Hepatic stellate cell (primary cell): ENCODE measurements around the gene ZSCAN16.
"Not testable (repeated sequence)": the region's sequence is repeated elsewhere in the genome, so short reads cannot be mapped to it uniquely, and the experiment has no call there.

Experiments used
- DNase-seq: peaks from one replicate; pipeline ENCODE4 v3.0.0; 2011; ENCODE audit warnings: low spot score

The ZSCAN16 gene

DNA sequence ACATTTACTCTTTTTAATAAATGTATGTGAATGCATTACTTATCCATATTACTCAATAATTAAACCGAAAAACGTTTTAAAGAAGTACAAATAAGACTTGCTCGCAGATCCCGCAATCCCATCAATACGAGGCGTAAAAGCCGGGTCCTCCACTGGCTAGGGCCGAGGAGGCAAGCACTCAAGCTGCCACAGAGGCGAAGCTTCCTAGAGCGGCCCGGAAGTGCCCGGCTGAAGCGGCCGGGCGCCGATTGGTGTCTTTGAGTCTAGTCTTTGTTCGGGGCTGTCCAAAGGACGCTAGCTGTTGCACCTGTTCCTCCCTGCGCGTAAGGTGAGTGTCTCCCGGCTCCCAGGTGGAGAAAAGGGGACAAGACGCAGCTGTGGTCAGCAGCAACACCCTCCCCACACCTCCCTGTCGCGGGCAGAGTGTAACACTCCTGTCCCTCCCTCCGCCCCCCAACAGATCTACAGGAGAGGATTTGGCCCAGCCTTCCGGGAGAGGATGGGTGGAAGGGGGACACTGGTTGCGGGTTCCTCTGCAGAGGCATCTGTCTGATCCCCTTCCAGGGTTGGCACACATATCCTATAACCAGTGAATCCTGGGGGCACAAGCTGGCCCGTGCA lies at the start of gene ZSCAN16:
Gene ZSCAN16, plus strand, starts transcription at position 260 of the 621 bp plus-strand sequence. CDS start 835 bp downstream, outside the sequence.
- peak; percentile 72 for DNase-seq

DNA sequence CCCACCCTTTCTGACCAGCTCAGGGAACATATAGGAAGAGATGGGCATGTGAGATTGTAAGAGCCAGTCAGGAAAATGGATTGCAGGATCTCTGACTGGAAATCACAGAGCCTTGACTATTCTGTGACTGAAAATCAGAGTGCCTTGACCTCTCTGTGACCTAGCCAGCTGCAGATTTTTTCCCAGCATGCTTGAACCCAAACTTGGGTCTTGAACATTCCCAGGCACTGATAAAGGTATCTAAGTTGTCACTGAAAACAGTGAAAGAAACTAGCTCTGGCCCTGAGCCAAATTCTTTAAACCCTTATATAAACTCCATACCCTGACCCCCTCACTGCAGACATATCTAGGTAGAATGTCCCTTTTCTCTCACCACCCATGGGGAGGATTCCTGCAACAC lies 46.4 kb upstream of the ZSCAN16 start:
- DNase-seq: no peak

DNA sequence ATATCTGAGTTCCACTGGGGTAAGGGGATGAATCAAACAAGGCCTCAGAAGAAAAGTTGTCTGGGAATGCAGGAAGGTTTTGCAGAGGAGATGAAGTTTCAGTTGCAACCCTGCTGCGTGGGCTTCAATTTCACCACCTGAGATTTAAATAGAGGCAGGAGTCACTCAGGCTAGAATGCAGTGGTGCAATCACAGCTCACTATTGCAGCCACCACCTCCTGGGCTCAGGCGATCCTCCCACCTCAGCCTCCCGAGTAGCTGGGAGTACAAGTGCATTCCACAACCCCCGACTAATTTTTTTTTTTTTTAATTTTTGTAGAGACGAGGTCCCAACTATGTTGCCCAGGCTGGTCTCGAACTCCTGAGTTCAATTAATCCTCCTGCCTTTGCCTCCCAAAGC lies 45.6 kb upstream of the ZSCAN16 start:
- no peak for DNase-seq

DNA sequence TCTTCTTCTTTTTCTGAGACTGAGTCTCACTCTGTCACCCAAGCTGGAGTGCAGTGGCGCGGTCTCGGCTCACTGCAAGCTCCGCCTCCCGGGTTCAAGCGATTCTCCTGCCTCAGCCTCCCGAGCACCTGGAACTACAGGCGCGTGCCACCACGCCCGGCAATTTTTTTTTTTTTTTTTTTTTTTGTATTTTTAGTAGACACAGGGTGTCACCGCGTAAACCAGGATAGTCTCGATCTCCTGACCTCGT lies 44.1 kb upstream of the ZSCAN16 start, which contains the start of gene ZNF165:
Gene ZNF165, plus strand, starts transcription at position 188 of the 250 bp plus-strand sequence. CDS start 4,913 bp downstream, outside the sequence.
- not testable (repeated sequence) for DNase-seq

GRCh38 chr6:28080631-28081485 lies 43.6 kb upstream of the ZSCAN16 start:
- DNase-seq: peak; percentile 94

- DNase-seq: no peak
Measured at GRCh38 chr6:28081486-28081751, 43.0 kb upstream of the ZSCAN16 start.

DNA sequence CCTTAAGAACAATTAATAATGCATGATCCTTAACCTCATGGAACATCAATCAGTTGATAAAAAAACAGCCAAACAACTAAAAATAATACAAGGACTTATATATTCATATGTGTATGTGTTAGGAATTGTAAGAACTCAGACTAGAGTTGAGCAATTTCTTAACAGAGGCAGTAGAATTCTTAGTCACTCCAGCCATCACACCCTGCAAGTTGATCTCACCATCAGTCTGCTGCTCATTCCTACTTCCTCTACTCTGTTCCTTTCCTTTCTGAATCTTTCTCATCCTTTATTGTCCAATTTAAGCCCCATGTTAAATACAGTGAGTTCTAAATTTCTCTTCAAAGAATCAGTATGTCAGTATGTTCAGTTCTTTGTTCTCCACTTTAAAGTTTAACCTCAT lies 41.5 kb upstream of the ZSCAN16 start:
- DNase-seq: no peak

DNA sequence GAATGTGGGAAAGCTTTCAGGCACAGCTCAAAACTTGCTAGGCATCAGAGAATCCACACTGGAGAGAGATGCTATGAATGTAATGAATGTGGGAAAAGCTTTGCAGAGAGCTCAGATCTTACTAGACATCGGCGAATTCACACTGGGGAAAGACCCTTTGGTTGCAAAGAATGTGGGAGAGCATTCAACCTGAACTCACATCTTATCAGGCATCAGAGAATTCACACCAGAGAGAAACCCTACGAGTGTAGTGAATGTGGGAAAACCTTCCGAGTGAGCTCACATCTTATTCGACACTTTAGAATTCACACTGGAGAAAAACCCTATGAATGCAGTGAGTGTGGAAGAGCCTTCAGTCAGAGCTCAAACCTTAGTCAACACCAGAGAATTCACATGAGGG lies 35.4 kb upstream of the ZSCAN16 start:
- DNase-seq: no peak

DNA sequence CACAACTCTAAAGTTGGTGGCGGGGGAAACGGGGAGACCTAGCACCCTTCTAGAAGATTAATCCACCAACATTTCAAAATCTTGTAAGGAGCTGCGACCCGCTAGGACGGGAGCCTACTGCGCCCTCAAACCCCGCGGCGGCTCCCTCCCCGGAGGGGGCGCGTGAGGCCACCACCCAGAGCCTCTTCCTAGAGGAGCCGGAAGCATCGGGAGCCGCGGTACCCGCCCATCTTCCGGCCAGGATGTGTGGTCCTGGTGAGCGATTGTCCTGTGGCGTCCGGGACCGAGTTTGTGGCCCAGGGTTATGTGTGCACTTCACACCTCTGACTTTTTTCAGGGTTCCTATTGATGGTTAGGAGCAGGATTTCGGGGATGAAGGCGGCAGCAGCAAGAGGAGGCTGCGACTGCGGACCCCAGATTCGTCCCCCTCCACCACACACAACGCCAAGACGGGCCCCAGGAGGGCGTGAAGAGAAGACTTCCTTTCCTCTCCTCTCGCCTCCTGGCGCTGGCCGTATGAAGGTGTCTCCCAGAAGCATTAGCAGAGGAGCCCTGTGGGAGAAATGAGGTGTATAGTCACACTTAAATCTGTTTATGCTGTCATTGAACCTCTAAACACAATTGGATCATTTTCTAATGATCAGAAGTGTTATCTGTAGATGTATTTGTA lies 33.4 kb upstream of the ZSCAN16 start:
- DNase-seq: peak; percentile 7

- not testable (repeated sequence) for DNase-seq
Measured at GRCh38 chr6:28102222-28102621, 22.2 kb upstream of the ZSCAN16 start.

DNA sequence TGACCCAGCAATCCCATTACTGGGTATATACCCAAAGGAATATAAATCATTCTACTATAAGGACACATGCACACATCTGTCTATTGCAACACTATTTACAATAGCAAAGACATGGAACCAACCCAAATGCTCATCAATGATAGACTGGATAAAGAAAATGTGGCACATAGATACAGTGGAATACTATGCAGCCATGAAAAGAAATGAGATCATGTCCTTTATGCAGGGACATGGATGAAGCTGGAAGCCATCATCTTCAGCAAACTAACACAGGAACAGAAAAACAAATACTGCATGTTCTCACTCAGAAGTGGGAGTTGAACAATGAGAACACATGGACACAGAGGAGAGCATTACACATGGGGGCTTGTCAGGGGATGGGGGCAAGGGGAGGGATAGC lies 21.7 kb upstream of the ZSCAN16 start:
- DNase-seq: not testable (repeated sequence)

DNA sequence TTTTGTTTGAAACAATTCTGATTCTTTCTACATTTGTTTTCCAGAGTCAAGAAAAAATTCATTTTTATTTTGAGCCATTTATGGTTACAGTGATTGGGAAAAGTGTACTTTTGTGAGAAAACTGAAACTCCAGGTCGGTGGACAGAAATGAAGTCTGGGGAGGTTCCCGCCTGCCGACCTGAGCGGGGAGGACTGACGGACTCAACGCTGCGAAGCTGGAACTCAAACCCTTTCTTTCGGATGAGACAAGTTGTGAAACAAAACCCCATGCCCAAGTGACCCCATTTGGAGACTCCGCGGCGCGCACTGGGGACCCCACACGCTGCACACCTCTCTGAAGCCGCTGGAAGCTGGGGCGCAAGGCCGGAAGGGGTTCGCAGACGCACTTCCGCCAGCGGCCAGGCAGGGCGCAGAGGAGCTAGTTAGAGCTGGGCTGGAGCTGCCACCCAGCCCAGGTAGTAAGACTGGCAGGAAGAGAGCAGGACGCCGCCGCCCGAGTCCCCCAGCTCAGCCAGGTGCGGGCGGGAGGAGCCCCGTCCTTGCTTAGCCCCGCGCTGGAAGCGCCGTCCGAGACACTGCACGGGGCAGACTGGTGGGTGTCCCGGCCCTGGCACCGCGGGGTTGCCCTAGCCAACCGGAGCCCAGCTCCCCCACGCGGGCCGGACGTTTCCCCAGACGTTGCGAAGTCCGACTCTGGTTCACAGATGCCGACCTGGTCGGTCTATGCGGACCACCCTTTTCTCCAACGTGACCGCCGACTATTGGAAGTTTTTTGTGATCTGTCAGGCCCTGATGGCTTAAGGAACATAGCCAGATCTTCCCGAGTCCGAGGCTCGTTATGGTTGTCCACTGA lies 19.8 kb upstream of the ZSCAN16 start:
- DNase-seq: peak; percentile 81

DNA sequence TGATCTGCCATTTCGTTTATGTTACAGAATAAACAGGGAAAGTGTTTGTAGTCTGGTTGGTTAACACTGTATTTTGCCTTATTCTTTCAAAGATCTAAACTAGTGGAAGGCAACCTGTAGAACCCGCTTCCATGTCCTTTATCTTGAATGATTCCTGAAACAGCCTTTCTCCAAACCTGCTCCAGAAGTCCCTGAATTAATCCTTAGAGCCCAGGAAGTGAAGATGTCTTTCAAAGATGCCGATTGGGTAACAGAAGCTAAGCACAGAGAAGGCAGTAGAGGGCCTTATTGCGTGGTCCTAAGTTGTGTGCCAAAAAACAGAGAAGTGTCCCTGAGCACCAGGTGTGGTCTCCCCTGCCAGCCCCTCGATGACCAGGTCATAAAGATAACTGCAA lies 19.2 kb upstream of the ZSCAN16 start:
- peak; percentile 19 for DNase-seq

DNA sequence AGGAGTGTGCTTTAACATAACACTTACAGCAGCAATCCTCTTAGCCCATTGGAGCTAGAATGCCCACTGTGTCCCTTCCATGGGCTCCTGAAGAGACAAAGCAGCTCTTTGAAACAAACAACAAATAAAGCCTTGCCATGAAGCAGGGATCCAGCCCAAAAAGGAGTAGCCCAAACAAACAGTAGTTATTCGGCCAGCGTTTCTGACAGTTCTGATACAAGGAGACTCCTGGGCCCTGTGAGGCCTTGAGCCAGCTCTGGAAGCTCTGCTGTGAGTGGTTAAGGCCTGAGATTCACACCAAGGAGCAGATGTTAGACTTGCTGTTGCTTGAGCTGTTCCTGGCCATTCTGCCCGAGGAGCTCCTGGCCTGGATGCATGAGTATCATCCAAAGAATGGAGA lies 16.9 kb upstream of the ZSCAN16 start:
- DNase-seq: no peak

- no peak for DNase-seq
Measured at GRCh38 chr6:28111964-28112363, 12.4 kb upstream of the ZSCAN16 start.

DNA sequence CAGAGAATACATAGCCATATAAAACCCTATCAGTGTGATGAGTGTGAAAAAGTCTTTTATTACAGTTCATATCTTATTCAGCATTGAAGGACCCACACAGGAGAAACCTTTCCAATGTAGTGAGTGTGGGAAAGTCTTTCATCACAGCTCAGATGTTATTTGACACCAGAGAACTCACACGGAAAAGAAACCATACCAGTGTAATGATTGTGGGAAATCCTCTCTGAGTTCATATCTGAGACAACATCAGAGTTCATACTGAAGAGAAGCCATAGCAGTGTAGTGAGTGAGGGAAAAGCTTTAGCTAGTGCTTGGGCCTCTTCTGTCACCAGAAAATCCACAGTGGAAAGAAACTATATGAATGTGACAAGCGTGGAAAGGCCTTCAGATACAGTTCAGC lies 8.6 kb upstream of the ZSCAN16 start:
- no peak for DNase-seq

- no peak for DNase-seq
Measured at GRCh38 chr6:28117386-28118050, 6.9 kb upstream of the ZSCAN16 start.

DNA sequence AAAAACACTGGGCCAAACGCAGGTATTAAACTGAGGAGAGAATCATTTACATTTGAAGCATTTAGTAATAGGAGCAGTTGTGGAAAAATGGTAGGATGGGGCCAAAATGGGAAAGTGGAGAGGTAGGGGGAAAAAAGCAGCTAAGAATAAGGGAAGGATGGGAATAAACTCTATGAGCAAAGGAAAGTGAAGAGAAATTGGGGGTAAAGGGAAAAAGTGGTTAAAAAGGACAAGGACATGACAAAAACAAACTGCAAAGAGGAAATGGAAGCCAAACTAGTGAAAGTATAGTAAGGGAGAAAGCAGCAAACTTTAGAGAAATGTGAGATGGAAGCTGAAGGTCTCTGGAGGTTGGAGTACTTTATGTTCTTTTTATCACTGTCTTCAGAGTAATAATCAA lies 6.2 kb upstream of the ZSCAN16 start:
- no peak for DNase-seq

DNA sequence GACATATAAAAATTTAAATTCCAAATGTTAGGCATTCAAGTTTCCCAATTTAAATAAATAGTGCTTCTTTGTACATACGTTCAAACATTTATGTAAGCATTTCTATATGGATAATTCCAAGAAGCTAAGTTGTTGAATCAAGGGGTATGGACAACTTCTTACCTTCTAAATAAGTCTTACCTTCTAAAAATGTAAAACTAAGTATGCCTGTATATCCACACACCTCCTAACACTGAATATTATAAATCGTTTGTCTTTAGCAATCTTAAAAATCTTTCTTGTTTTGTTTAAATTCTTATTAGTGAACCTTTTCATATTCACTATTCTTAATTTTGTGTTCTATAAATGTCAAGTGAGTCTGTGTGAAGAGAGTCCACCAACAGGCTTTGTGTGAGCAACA lies 2.5 kb upstream of the ZSCAN16 start:
- no peak for DNase-seq

DNA sequence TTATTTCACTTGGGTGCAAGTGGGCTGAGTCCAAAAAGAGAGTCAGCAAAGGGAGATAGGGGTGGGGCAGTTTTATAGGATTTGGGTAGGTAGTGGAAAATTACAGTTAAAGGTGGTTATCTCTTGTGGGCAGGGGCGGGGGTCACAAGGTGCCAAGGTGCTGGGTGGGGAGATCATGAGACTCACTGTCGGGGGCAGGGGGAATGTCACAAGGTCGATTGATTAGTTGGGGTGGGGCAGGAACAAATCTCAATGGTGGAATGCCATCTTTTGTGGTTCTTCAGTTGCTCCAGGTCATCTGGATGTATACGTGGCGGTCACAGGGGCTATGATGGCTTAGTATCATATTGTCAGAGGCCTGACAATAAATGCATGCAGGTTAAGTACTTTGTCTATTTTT lies 2.1 kb upstream of the ZSCAN16 start:
- not testable (repeated sequence) for DNase-seq

DNA sequence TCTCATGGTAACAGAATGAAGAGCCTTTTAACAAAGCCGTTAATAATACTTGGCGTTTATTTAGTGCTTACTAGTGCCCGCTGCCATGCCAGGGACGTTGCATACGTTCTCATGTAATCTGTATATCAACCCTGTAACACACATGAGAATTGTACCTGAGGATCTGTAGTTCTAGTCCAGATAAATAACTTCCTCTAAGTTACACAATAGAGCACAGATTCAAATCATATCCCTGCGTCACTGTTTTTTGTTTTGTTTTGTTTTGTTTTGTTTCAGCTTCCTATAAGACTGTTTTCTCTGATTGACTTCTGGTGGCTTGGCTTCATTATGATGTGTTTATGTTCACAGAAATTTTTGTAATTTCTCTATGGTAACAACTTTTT lies 553 bp downstream of the ZSCAN16 start:
- no peak for DNase-seq

- DNase-seq: no peak
Measured at GRCh38 chr6:28125401-28125800, 992 bp downstream of the ZSCAN16 start.
